Testis (tissue), 2 donors: ENCODE measurements around the gene EXOC1L.

ENCODE experiments used
- CTCF ChIP-seq, 3 experiments: fragments of 450-650 bp in 2 of 3; fragments of 200-600 bp in 1 of 3; sonication (generic) in 1 of 3; IDR thresholded peaks; one replicate each; pipeline ENCODE4 v1.5.1; 2016 to 2019; ENCODE audit warnings: antibody characterized with exemption in 3 of 3, mild to moderate bottlenecking in 2 of 3, moderate library complexity in 1 of 3
- POLR2A ChIP-seq: fragments of 450-650 bp; IDR thresholded peaks from one replicate; pipeline ENCODE4 v1.6.1; 2017; ENCODE audit warnings: antibody characterized with exemption, mild to moderate bottlenecking, moderate library complexity

DNA sequence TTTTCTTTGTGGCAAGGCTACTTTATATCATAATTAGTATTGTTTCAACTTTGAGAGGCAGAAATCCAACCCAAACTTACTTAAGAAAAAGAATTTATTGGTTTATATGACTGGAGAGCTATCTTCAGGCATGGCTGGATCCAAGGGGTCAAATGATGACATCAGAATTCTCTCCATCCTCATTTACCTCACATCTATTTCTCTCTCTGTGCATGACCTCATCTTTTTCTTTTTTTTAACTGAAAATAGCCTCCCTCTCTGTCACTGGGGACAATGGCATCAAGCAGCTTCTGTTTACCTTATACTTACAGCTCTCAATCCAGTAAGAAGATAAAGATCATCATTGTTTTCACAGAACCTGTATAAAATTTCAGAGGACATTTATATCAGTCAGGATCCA, 12.0 kb upstream of the EXOC1L start:
- TF ChIP-seq CTCF (IDR thresholded peaks at IDR 0.05) (no peak), POLR2A (no peak)
